ENCODE measurements around the gene TRPM5. TPM values are rescaled to one million over a fixed set of nuclear protein-coding genes. Genes with fewer than 3 reads are reported as not detected.

Gene TRPM5
- total and polyA plus RNA-seq, 2 experiments from 2014 or later: not detected

- Mint-ChIP-seq H3K27me3 (ENCODE audit: insufficient read depth, low read depth, poor library complexity) (peaks cover 10% of the 10 kb centered on the region), H3K9me3 (no peaks in the 10 kb centered on the region), H3K27ac (no peak overlapping the region), H3K4me1 (no peaks in the 10 kb centered on the region), H3K36me3 (ENCODE audit: low read depth) (no peaks in the 10 kb centered on the region), H3K4me3 (no peak overlapping the region)
- Histone ChIP-seq H3K79me2 (replicated peaks; ENCODE audit: insufficient read depth) (no peaks in the 10 kb centered on the region), H3K4me3 (no peak overlapping the region), H3K4me2 (no peak overlapping the region), H4K20me1 (replicated peaks; ENCODE audit: insufficient read depth) (no peaks in the 10 kb centered on the region), H3K36me3 (ENCODE audit: insufficient read depth) (no peaks in the 10 kb centered on the region), H3F3A (replicated peaks; ENCODE audit: low read depth) (no peaks in the 10 kb centered on the region), H3K9me2 (ENCODE audit: insufficient read depth) (no peaks in the 10 kb centered on the region), H3K4me1 (ENCODE audit: insufficient read depth) (no peaks in the 10 kb centered on the region), H3K27ac (ENCODE audit: low read depth) (no peak overlapping the region), H3K27me3 (ENCODE audit: insufficient read depth) (no peaks in the 10 kb centered on the region), H2AFZ (no peak overlapping the region)
- TF ChIP-seq POLR2AphosphoS5 (IDR thresholded peaks at IDR 0.05; ENCODE audit: low read depth): no peak
- TF ChIP-seq CTCF (conservative IDR thresholded peaks at IDR 0.05; ENCODE audit: low read depth in 2 of 2): no peak
- no peak for TF ChIP-seq STAT1 (IDR thresholded peaks at IDR 0.05; ENCODE audit: unreplicated experiment)
- TF ChIP-seq NANOG (IDR thresholded peaks at IDR 0.05; ENCODE audit: borderline replicate concordance): no peak
- no peak for TF ChIP-seq CREB1 (CRISPR knock-in tag; IDR thresholded peaks at IDR 0.05; ENCODE audit: low read depth)
- no peak for TF ChIP-seq ZNF331 (CRISPR knock-in tag; IDR thresholded peaks at IDR 0.05; ENCODE audit: low read depth)
- no peak for TF ChIP-seq REST (IDR thresholded peaks at IDR 0.05; ENCODE audit: unreplicated experiment)
- TF ChIP-seq ZNF462 (CRISPR knock-in tag; IDR thresholded peaks at IDR 0.05): no peak
- no peak for TF ChIP-seq ZNF114 (CRISPR knock-in tag; IDR thresholded peaks at IDR 0.05)
- TF ChIP-seq EZH2phosphoT487 (IDR thresholded peaks at IDR 0.05; ENCODE audit: unreplicated experiment): no peak
- DNase-seq (ENCODE audit: low spot score) (no peak), ATAC-seq (no peak)
Measured at GRCh38 chr11:2408671-2409070, 35.6 kb downstream of the TRPM5 start.

Measured in GM23338 (cell line).